K562 (cell line): ENCODE results near the gene PRR16. TPM values are rescaled to one million over a fixed set of nuclear protein-coding genes. Genes with fewer than 3 reads are reported as not detected.

Experiments
- ATAC-seq: fragments of 200-7000 bp; cut with Tn5 transposase; 3 replicates; pipeline ENCODE4 v1.9.1; 2020; ENCODE audit warnings: moderate library complexity
- BruUV-seq: library from RNA; stranded (reverse); fragments of 400-500 nt; replicated peaks from 2 replicates; lab custom pipeline; 2021; lab: Mats Ljungman, UMichigan
- CTCF ChIA-PET: fragments of 300-600 bp; formaldehyde crosslinking; extraction: SDS; loops from one replicate; lab custom pipeline; 2021; ENCODE audit warnings: low intra/inter-chr PET ratio; lab: Yijun Ruan, JAX
- POLR2A ChIA-PET: fragments of 300-600, 350-650 bp; sonication (Branson Sonifier 250); formaldehyde crosslinking; extraction: SDS; loops from one replicate; lab custom pipeline; 2021; ENCODE audit warnings: antibody characterized with exemption, inconsistent platforms; lab: Yijun Ruan, JAX
- DNase-seq, 4 experiments: peaks; one replicate each; pipeline versions ENCODE4 v3.0.0 to v3.0.0-alpha.2; 2011 to 2018; ENCODE audit warnings: low spot score in 3 of 4, mixed read lengths in 3 of 4; ENCODE audit errors: extremely low read depth in 1 of 4
- FAIRE-seq: peaks from 2 replicates; lab custom pipeline; 2011; peaks lifted over from hg19 to GRCh38; lab: Jason Lieb, UNC
- H2AFZ ChIP-seq: 2 replicates; pipeline ENCODE4 v1.6.0; 2011; ENCODE audit warnings: low read depth, low read length, control low read depth, inconsistent platforms
- H3K27ac ChIP-seq: fragments of 200-600 bp; 3 replicates; pipeline ENCODE4 v1.8.0; 2011; ENCODE audit warnings: low read depth, mild to moderate bottlenecking, control low read depth, inconsistent platforms, low read length, moderate library complexity, mixed read lengths; ENCODE audit errors: extremely low read depth
- H3K27me3 ChIP-seq, 2 experiments: fragments of 300-600 bp in 1 of 2; 2 replicates in 1 of 2; 3 replicates in 1 of 2; pipeline versions ENCODE4 v1.6.0 to v1.8.0; 2011; ENCODE audit warnings: inconsistent platforms in 2 of 2, low read length in 2 of 2, mild to moderate bottlenecking in 1 of 2, mixed read lengths in 1 of 2, moderate library complexity in 1 of 2; ENCODE audit not compliant: control insufficient read depth in 2 of 2, insufficient read depth in 2 of 2
- H3K36me3 ChIP-seq: fragments of 300-600 bp; 3 replicates; pipeline ENCODE4 v1.8.0; 2011; ENCODE audit warnings: mild to moderate bottlenecking, low read length, inconsistent platforms; ENCODE audit not compliant: control insufficient read depth, insufficient read depth
- H3K4me1 ChIP-seq, 2 experiments: fragments of 200-600 bp in 1 of 2; replicated peaks in 1 of 2; 2 replicates in 1 of 2; 3 replicates in 1 of 2; pipeline versions ENCODE4 v1.5.1 to v1.8.0; 2011; ENCODE audit warnings: inconsistent platforms in 2 of 2, low read length in 2 of 2, mild to moderate bottlenecking in 1 of 2, mixed read lengths in 1 of 2, moderate library complexity in 1 of 2; ENCODE audit not compliant: control insufficient read depth in 2 of 2, insufficient read depth in 2 of 2
- H3K4me2 ChIP-seq: 2 replicates; pipeline ENCODE4 v1.6.1; 2011; ENCODE audit warnings: low read length, control low read depth, inconsistent platforms, mixed read lengths; ENCODE audit not compliant: insufficient read depth
- H3K4me3 ChIP-seq: fragments of 200-600 bp; sonication (generic), shearing (Covaris generic); 2 replicates; pipeline ENCODE4 v1.5.1; 2016; ENCODE audit warnings: control low read depth, inconsistent platforms
- H3K79me2 ChIP-seq: fragments of 200-600 bp; 3 replicates; pipeline ENCODE4 v1.8.0; 2011; ENCODE audit warnings: low read length, inconsistent platforms; ENCODE audit not compliant: control insufficient read depth, insufficient read depth
- H3K9ac ChIP-seq, 2 experiments: 2 replicates each; pipeline versions ENCODE4 v1.6.0 to v1.6.1; 2011; ENCODE audit warnings: low read depth in 2 of 2, low read length in 2 of 2, control low read depth in 1 of 2, inconsistent platforms in 1 of 2, mild to moderate bottlenecking in 1 of 2, mixed read lengths in 1 of 2; ENCODE audit not compliant: insufficient read depth in 1 of 2
- H3K9me1 ChIP-seq: one replicate; pipeline ENCODE4 v1.6.0; 2011; ENCODE audit warnings: inconsistent platforms, mild to moderate bottlenecking, low read length, moderate library complexity; ENCODE audit not compliant: control insufficient read depth, insufficient read depth
- H3K9me3 ChIP-seq: replicated peaks from 2 replicates; pipeline ENCODE4 v1.5.1; 2011; ENCODE audit warnings: low read depth, low read length, inconsistent platforms; ENCODE audit not compliant: control insufficient read depth, insufficient read depth
- H4K20me1 ChIP-seq: replicated peaks from 2 replicates; pipeline ENCODE4 v1.6.1; 2011; ENCODE audit warnings: low read length, inconsistent platforms, mixed read lengths; ENCODE audit not compliant: control insufficient read depth, insufficient read depth
- ARID1B ChIP-seq: fragments of 450-650 bp; IDR thresholded peaks from 2 replicates; pipeline ENCODE4 v1.6.1; 2016; ENCODE audit warnings: antibody characterized with exemption, mild to moderate bottlenecking, inconsistent platforms
- CBX3 ChIP-seq, 2 experiments: IDR thresholded peaks; 1 replicate in 1 of 2; 2 replicates in 1 of 2; pipeline ENCODE4 v1.6.1; 2012; ENCODE audit warnings: inconsistent platforms in 2 of 2, low read length in 2 of 2, borderline replicate concordance in 1 of 2, control low read depth in 1 of 2
- CBX5 ChIP-seq: IDR thresholded peaks from 2 replicates; pipeline ENCODE4 v1.6.1; 2014; ENCODE audit warnings: low read depth, borderline replicate concordance
- LEF1 ChIP-seq: fragments of 450-650 bp; IDR thresholded peaks from 2 replicates; pipeline ENCODE4 v1.6.1; 2016; ENCODE audit warnings: mild to moderate bottlenecking
- MTA2 ChIP-seq: fragments of 450-650 bp; IDR thresholded peaks from 2 replicates; pipeline ENCODE4 v1.6.1; 2016; ENCODE audit warnings: low read depth
- SPI1 ChIP-seq: IDR thresholded peaks from 2 replicates; pipeline ENCODE4 v1.6.1; 2011; ENCODE audit warnings: low read depth, low read length, control low read depth, borderline replicate concordance
- SRF ChIP-seq, 2 experiments: fragments of 250-450, 450-650 bp in 1 of 2; sonication (Bioruptor Pico) in 1 of 2; sonication (generic) in 1 of 2; formaldehyde crosslinking; IDR thresholded peaks; 2 replicates each; pipeline versions ENCODE4 v1.5.0 to v1.5.1; 2020 to 2022; ENCODE audit warnings: mild to moderate bottlenecking in 1 of 2, missing genetic modification reagents in 1 of 2
- ZNF253 ChIP-seq: fragments of 250-450 bp; sonication (Bioruptor Pico); conservative IDR thresholded peaks from 2 replicates; pipeline ENCODE4 v1.6.1; 2021; ENCODE audit warnings: mild to moderate bottlenecking
- ZNF707 ChIP-seq: fragments of 250-450 bp; sonication (Bioruptor Pico); conservative IDR thresholded peaks from 2 replicates; pipeline ENCODE4 v1.8.0; 2022; ENCODE audit warnings: inconsistent platforms, mild to moderate bottlenecking, moderate library complexity
- WGBS: fragments of 100-300 bp; shearing (Covaris generic); methylation state at CpG from one replicate; pipeline ENCODE4 v1.1.6; 2016; ENCODE audit warnings: low coverage, mixed read lengths; ENCODE audit not compliant: insufficient coverage; ENCODE audit errors: missing lambda C conversion rate; 5-methylcytosine and 5-hydroxymethylcytosine counted together
- in situ Hi-C: fragments of 300-500 bp; cut with MboI; formaldehyde crosslinking; loops from 4 replicates; pipeline ENCODE4 v1.15.0; 2018; ENCODE audit warnings: inconsistent platforms, mixed read lengths
- intact Hi-C: fragments of 100-400 bp; cut with micrococcal nuclease; formaldehyde crosslinking; loops from 2 replicates; pipeline ENCODE4 v1.14.2; 2022
- polyA plus RNA-seq, 8 experiments: library from polyadenylated mRNA; depleted of rRNA in 4 of 8; stranded (reverse) in 5 of 8; unstranded in 3 of 8; fragments of >200 nt; fragmentation: Nextera tagmentation in 2 of 8; fragmentation: Illumina TruSeq in 1 of 8; extraction: Ambion mirVana in 2 of 8; extraction: Trizol in 1 of 8; gene quantifications; 2 replicates each; pipeline versions ENCODE4 v1.2.1 to v1.2.3, GENCODE V29; 2011 to 2014; ENCODE audit warnings: inconsistent platforms in 1 of 8, missing spikeins in 1 of 8
- total RNA-seq, 7 experiments: library from RNA; depleted of rRNA in 6 of 7; stranded (reverse); fragments of >200 nt in 6 of 7; fragmentation: Illumina TruSeq in 2 of 7; extraction: Trizol in 2 of 7; gene quantifications; 2 replicates each; pipeline versions ENCODE4 v1.2.1 to v1.2.3, GENCODE V29; 2011 to 2021; ENCODE audit warnings: low replicate concordance in 1 of 7
- TF ChIP-seq, protein P1 (sequence below): fragments of 250-450 bp; sonication (Bioruptor Pico); IDR thresholded peaks from 2 replicates; pipeline ENCODE4 v1.5.0; 2021

Gene PRR16
- total and polyA plus RNA-seq, 9 of the 15 experiments (the other 6 are each of a cell fraction or from before 2014, with no cell fraction given), result 0.61 to 10.1 (median 3.3) TPM

GRCh38 chr5:120461251-120461650 is 2.8 kb upstream of the PRR16 start:
- no peak overlapping the region for H2AFZ ChIP-seq
- no peaks in the 10 kb centered on the region for H3K9me3 ChIP-seq
- no peak overlapping the region for H3K4me3 ChIP-seq
- H3K36me3 ChIP-seq, result no peaks in the 10 kb centered on the region
- no peaks in the 10 kb centered on the region for H4K20me1 ChIP-seq
- H3K27ac ChIP-seq, result no peak overlapping the region
- no peaks in the 10 kb centered on the region for H3K9me1 ChIP-seq
- no peak for ATAC-seq
- WGBS, result 12% methylated on average over 2 of the region's 2 CpGs
- in situ Hi-C loops, result no loop called here
- no peak overlapping the region for H3K4me2 ChIP-seq
- peaks cover 3 to 10% of the 10 kb centered on the region in 2 experiments; a peak in 3 of 5 replicates for H3K4me1 ChIP-seq
- ChIA-PET CTCF (no interaction called here), POLR2A (no interaction called here)
- no peak overlapping the region for H3K9ac ChIP-seq
- H3K79me2 ChIP-seq, result peaks cover 10% of the 10 kb centered on the region; the same call in 2 of the 3 replicates
- intact Hi-C loops, result no loop called here
- FAIRE-seq, result no peak
- no peak for DNase-seq
- BruUV-seq, result no TSS peak
- no peak for TF ChIP-seq CBX5
- TF ChIP-seq, protein P1, sequence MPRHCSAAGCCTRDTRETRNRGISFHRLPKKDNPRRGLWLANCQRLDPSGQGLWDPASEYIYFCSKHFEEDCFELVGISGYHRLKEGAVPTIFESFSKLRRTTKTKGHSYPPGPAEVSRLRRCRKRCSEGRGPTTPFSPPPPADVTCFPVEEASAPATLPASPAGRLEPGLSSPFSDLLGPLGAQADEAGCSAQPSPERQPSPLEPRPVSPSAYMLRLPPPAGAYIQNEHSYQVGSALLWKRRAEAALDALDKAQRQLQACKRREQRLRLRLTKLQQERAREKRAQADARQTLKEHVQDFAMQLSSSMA, result no peak
- no peak for TF ChIP-seq ZNF707 (CRISPR knock-in tag)
- no peak for TF ChIP-seq LEF1
- no peak for TF ChIP-seq MTA2
- no peak for TF ChIP-seq SPI1
- TF ChIP-seq SRF (CRISPR knock-in tag; IDR thresholded peaks at IDR 0.05), result no peak
- TF ChIP-seq CBX3 (IDR thresholded peaks at IDR 0.05; ENCODE audit: borderline replicate concordance in 1 of 2, low read length in 2 of 2), result no peak
- no peak for TF ChIP-seq ZNF253 (CRISPR knock-in tag)
- no peak for TF ChIP-seq ARID1B
- no peaks in the 10 kb centered on the region for H3K27me3 ChIP-seq
